Activated CD4-positive, alpha-beta T cell treated with anti-CD3 and anti-CD28 coated beads, Interleukin-10, Interleukin-2, amounts not matched to agents 100 ng/mL and 50 ng/mL, durations not matched to agents 16 hours and 8 hours (primary cell): ENCODE data around the gene PDZRN4.
"Not testable (repeated sequence)": the region's sequence is repeated elsewhere in the genome, so short reads cannot be mapped to it uniquely, and the experiment has no call there.

Experiments used
- DNase-seq: peaks from one replicate; pipeline ENCODE4 v3.0.0-alpha.2; 2020

PDZRN4 gene

DNA sequence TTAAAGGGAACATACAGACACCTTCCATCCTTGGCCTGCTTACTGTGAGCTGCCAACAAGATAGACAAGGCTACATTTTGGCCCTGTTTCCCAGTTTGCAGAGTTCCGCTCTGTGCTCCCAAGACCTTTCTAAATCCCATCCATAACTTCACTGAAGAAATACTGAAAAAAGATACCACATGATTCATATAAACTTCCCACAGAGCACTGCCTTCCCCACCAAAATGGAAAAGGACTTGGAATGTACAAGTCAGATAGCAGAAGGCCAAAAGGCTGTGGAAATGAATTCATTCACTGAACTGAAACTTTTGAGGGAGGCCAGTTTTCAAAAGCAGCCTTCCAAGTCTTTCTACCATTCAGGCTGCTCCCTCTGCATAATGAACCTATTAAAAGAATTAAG lies 29.6 kb downstream of the PDZRN4 start:
- DNase-seq, result no peak

DNA sequence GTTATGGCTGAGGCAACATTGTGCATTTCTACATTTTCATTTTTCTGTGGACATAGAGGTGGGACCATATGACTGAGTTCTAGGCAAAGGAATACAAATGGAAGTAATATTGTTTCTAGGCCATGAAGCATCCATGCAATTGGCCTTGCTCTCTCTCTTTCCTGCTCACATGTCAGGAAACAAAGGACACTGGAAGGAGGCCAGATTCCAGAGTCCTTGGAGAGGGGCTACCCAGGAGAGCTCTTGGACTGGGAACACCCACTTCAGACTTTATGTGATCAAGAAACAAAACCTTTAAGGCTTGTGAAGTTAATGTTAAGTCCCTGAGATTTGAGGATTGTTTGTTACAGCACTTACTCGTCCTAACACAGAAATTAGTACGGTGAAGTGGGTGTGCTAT lies 32.8 kb downstream of the PDZRN4 start:
- DNase-seq, result no peak

DNA sequence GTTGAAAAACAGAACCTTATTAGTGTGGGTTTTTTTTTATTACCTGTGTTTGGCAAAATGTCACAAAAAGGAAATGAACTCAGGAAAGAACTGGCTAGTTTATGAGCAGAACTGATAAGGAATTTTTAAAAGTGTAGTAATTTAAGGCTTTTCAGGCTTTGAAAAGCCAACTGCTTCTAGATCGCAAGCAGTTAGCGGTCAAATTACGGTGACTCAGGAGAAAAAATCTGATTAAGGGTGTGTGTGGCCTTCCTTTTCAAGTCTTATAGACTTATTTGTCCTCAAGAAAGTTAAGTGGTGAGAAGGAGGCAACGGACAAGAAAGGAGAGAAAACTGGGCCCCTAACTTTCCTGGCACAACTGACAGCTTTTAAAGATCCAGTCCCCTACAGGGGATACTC lies 33.4 kb downstream of the PDZRN4 start:
- DNase-seq, result no peak

DNA sequence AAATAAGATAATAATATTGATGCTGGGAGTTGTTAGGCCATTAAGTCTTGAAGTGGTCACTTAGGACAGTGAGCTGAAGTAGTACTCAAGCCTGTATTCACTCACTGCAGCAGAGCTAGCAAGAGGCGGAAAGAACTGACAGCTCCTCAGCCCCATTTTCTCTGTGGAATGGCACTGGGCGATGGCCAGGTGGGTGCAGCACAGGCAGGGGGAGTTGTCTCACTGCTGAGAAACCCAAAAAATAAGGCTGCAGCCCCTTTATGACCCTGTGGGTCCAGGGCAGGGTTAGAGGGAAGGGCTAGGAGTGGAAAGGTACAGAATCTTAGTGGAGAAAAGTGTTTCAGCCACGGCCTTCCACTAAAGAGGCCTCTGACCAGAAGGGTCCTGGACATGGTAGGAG lies 35.5 kb downstream of the PDZRN4 start:
- DNase-seq, result no peak

DNA sequence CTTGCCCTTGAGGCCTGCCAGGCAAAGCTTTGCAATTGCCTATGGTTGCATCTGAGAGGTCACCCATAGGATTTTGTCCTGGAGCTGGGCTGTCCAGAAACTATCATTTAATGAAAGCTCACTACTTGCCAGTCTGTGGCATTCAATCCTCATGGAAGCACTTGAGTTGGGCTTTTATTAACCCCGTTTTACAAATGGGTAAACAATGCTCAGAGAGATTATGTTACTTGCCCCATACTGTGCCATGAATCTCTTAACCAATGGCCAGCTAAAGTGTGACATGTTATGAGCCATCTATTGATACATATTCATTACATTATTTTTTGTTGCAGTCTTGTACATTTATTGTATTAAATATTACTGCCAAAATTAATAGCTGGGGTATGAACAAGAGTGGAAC lies 35.9 kb downstream of the PDZRN4 start:
- no peak for DNase-seq

DNA sequence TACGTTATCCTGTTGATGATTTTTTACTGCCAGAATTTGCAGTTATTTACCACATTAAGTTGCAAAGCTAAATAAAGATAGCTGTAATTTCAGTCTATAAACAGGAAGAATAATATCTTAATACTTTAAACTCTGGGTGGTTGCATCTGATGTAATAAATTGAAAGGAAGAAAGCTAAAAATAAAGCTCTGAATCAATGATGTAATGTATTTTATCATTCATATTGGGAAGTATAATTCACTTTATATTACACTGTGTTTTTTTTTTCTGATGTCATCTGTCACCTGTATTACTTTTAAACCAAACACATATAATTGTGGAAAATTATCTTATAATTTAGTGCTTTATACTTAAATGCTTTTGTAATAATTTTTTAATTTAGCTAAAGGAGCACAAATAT lies 37.1 kb downstream of the PDZRN4 start:
- no peak for DNase-seq

DNA sequence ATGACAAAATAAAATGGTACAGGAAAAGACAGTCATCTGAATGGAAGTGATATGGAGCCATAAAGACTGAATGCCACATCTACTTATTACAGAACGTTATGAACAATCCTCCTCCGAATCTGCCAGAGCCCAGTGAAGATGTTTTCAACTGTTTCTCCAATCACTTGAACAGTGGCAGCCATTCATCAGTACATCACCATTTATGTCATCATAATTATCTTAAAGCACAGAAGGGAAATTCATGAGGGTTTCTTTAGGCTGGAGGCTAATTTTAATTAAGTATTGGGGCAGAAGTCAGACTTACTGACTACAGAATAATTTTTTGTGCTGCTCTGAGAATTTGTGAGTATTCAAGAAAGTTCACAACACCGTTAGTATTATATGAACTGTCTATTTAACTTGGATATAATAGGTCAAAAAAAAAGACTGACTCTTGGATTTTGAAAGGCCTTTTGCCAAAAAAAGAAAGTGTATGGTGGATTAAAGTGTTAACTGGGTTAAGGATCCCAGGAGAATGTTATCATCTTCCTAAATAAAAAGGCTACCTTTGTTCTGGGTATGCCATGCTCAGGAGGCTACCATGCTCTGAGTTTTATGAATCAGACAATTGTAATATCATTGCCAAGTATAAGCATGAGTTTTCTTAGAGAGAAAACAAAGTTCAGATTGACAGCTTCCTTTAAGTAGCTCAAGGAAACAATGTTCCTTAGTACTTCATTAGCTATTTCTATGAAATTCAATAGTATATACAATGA lies 40.1 kb downstream of the PDZRN4 start:
- no peak for DNase-seq

DNA sequence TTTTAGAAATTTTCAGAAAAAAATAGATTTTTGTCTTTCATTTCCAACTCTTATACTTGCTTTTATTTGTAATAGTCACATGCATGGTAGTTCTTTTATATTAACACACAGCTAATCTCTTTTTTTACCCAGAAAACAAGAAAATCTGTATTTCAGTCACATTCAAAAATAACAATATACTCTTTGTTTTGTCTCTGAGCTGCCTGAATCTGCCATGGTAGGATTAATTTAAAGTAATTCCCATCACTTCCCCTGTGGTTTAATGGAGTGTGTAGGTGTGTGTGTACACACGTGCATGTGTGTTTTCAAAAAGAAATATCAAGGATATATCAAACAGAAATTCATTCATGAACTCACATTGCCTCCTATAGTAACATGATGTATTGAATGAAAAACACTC lies 42.6 kb downstream of the PDZRN4 start:
- no peak for DNase-seq

DNA sequence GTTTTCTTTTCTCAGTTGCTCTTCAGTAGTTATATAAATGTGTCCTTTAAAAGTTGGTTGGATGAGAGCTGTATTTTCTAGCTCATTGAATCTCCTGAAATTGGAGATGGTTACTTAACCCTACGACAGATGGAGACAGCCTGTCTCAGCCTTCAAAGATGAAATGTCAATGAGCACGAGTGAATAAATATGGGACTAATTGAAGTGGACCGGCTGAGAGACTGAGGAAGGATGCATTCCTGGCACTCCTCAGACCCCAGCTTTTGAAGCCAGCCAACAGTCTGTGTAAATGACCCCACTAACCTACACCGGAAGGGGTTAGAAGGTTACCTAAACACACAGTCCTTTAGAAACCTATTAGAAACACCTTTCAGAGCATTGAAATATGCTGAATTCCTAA lies 46.6 kb downstream of the PDZRN4 start:
- DNase-seq, result no peak

DNA sequence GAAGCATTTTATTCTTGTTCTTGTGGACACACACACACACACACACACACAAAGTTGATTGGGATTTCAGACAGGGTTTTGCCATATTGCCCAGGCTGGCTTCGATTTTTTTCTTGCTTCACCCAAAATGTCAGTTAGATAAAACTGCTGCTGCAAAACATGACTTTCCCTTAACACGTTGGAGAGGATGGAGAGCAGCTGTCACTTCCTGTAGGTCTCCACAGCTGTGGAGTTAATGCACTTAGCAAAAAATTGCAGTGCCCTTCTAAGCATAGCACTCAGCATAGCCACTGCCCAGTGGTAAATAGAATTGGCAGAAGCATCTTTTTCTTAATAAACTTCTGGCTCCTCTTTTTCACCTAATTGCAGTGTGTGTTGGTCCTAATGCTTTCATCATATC lies 54.5 kb downstream of the PDZRN4 start:
- no peak for DNase-seq

DNA sequence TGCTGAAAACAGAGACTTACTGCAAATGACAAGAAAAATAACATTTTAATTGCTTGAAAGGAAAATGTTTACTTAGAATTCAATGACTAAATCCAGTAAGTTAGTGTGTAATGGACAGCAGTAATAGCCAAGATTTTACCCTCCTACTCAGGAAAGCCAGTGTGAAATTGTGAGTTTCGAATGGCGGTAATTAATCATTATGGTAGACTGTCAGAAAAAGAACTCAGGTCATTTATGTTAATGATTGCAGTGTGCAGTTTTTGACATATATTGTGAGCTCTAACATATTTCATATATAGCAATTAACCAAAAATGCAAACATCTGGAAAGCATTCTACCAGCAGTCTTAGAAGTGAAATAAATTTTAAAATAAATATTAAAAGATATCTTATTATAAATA lies 60.3 kb downstream of the PDZRN4 start:
- DNase-seq, result no peak

DNA sequence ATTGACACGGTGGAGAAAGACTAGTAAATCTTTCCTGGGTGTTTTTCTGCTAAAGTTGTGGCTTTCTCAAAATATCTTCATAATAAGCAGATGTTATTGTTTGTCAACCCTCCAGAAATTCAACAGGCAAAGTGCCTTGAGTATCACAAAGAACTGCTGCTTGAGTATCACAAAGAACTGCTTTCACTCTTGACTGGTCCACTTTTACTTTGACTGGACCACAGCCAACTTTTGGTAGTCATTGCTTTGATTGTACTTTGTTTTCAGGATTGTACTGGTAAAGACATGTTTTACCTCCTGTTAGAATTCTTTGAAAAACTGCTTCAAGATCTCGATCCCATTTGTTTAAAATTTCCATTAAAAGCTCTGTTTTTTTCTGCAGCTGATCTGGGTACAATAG lies 62.6 kb downstream of the PDZRN4 start:
- DNase-seq, result no peak

DNA sequence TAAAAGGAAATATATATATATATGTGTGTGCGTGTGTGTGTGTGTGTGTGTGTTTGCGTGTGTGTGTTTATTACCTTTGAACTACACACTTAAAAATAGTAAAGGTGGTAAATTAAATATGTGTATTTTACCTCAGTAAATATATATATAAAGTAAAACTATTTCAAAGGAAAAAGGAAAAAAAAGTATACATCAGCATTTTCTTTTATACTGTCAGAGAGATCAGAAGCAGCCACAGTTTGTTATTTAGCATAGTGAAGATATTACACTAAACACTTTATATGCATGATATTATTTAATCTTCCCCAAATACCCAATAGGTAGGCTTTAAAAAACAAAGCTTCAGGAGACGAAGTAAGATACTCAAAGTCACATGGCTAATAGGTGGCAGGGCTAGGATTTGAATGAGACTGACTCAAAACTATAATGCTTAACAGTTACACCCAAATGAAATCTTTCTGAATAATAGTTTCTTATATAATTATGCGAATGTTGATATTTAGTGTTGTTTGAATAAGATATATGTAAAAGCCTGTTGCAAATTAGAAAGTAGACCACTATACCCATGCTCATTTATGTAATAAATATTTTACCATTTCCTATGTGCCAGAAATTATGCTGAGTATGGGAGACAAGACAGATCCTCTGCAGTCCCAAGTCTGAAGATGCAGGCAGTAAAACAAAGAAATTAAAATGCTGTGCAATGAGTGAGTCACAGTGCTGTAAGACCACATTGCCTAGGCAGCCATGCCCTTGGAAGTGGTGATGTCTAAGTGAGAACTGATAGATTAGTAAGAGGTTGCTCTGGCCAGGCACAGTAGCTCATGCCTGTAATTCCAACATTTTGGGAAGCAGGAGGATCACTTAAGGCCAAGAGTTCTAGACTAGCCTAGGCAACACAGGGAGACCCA lies 66.1 kb downstream of the PDZRN4 start:
- DNase-seq, result no peak

DNA sequence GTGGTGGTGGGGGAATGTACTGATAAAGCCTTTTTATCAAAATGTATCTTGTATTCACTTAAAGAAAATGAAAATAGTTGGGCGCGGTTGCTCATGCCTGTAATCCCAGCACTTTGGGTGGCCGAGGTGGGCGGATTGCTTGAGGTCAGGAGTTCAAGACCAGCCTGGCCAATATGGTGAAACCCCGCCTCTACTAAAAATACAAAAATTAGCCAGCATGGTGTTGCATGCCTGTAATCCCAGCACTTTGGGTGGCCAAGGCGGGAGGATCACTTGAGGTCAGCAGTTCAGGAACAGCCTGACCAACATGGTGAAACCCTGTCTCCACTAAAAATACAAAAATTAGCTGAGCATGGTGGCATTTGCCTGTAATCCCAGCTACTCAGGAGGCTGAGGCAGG lies 75.1 kb downstream of the PDZRN4 start:
- DNase-seq, result not testable (repeated sequence)

DNA sequence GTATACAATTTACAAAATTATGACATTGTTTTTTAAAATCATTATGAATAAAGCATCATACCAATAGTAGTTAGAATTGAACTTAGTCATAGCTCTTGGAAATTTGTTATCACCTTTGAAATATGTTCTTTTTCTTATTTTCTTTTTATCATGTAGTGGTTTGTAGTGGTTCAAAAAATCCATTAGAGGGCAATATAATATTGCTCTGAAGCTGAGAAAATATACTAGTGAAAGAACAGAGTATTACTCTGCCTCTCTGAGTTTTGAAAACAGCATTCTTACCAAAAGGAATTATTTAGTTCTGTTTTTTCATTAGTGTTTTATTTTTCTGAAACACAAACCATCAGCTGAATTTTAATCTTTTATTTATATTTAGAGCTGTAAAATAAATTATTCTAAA lies 76.2 kb downstream of the PDZRN4 start:
- DNase-seq, result no peak

DNA sequence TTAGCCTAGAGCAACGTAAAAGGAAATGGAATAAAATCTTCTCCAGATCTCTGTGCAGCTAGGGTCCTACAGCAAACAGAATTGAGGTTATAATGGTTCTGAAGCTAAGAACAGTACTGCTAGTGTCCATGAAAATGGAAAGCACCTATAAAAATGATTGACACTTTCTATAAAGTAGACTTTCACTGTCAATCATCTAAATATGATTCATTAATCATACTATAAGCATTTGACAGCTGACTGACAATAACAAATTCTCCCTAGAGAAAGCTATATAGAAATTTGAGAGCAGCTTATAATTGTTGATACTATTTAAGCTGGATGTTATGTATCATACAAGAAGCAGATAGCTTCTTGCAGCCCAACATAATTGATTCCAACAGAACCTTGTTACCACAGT lies 80.9 kb downstream of the PDZRN4 start:
- DNase-seq, result no peak

DNA sequence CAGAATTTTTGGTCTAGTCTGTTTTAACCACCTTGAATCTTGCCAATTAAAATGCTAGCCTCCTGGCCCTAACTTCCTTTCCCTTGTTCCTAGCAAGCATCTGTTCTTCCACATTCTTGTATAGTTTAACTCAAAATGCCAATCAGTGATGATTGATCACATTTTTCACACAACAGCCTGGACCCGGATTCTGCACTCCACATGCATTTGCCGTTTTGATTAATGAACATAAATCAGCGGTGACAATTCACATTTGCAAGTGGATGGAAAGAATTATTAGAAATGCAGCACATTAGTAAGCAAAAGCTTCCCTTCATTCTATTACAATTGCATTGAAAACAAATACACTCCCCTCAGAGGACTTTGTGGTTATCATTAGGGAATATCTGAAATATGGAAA lies 83.4 kb downstream of the PDZRN4 start:
- no peak for DNase-seq

DNA sequence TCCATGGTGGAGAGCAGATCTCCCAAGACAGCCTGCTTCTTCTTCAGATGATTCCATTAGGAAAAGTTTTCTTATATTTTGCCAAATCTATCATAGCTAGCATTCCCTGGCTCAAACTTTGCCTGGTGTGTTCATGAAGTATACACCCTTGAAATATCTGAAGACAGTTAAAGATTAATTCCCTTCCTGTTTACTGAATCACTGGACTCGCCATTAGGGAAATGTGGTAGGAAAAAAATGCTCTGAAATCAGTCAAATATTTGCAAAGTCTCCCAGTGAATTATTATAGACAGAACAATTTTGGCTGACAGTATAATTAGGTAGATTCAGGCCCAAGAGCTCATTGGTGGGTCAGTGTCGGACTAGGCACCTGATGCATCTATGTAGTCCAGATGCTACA lies 86.5 kb downstream of the PDZRN4 start:
- DNase-seq, result no peak

DNA sequence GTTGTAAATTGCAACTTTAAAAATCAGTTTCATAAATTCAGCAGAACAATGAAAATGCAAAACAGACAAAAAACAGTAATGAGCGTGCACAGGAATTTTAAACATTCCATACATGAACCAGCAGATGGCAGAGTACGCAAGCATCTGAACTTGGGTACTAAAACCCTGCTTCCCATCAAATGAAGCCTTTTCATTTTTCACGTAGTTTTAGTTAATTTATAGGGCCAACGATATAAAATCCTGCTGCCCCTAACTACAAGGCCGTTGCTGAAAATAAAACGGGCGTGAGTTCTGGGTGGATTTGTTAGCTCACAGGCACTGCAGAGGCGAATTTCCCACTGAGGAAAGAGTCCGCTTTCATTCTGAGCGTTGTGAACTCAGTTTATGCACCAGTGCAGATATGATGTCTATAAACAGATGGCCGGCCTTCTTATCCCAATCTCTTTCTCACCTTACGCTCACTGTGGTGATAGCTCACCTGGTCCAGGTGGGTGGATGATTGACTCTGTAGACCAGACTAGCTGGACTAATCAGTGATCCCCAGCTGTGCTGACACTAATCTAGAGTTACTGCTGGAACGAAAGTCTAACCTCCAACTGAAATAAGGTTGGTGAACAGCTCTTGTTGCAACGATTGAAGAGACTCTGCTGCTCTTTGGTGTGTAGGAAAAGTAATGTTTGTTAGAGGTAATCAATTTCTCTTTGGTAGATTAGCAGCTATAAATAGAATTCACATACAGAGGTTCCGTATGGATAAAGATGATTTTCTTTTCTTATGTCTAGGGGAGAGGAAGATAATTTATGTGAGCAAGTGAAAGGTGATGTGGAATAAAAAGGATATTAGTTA lies 89.2 kb downstream of the PDZRN4 start:
- peak; percentile 18 for DNase-seq

DNA sequence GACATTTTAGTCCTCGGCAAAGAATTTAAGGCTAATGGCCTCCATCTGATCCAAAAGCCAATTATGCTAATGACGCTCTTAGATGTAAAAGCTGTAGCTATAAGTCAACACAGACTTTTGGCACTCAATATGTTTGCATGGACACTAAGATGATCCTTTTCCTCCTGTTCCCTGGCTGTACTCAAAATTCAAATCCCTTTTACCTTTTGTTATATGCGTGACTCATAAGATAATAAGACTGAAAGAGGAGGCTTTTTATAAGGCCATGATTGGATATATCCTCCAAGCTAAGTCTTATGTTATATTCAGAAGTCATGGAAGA lies 89.8 kb downstream of the PDZRN4 start:
- DNase-seq, result no peak

DNA sequence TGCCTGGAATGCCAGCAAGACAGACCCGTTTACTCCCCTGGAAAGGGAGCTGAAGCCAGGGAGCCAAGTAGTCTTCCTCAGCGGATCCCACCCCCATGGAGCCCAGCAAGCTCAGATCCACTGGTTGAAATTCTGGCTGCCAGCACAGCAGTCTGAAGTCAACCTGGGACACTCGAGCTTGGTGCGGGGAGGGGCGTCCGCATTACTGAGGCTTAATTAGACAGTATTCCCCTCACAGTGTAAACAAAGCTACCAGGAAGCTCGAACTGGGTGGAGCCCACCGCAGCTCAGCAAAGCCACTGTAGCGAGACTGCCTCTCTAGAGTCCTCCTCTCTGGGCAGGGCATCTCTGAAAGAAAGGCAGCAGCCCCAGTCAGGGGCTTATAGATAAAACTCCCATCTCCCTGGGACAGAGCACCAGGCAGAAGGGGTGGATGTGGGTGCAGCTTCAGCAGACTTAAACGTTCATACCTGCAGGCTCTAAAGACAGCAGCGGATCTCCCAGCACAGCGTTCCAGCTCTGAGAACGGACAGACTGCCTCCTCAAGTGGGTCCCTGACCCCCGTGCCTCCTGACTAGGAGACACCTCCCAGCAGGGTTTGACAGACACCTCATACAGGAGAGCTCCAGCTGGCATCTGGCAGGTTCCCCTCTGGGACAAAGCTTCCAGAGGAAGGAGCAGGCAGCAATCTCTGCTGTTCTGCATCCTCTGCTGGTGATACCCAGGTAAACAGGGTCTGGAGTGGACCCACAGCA lies 92.4 kb downstream of the PDZRN4 start:
- not testable (repeated sequence) for DNase-seq

DNA sequence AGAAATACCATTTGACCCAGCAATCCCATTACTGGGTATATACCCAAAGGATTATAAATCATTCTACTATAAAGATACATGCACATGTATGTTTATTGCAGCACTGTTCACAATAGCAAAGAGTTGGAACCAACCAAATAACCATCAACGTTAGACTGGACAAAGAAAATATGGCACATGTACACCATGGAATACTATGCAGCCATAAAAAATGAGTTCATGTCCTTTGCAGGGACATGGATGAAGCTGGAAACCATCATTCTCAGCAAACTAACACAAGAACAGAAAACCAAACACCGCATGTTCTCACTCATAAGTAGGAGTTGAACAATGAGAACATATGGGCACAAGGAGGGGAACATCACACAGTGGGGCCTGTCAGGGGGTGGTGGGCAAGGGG lies 97.3 kb downstream of the PDZRN4 start:
- DNase-seq, result not testable (repeated sequence)

DNA sequence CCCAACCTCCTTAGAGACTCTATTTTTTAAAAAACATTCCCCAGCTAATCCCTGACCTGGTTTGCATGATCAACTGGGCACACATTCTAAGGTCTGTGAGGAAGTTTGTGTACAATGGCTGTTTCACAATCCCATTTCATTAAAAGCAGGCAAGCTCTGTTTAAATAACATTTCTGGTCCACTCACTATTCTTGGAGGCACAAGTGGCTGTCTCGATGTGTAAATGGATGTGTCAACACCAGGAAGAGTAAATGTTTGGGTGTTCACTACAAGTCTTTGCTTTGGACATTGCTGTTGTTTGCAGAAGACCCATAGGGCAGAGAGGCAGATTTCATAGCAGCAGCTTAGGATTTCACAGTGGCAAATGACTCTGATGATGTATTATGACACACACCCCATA lies 98.3 kb downstream of the PDZRN4 start:
- DNase-seq, result no peak
